ENCODE results near the gene TSPAN14. TPM values are rescaled to one million over a fixed set of nuclear protein-coding genes. Genes with fewer than 3 reads are reported as not detected.

TSPAN14 gene
- total and polyA plus RNA-seq, 2 of the 13 experiments (the other 11 are each of a cell fraction or from before 2014, with no cell fraction given), result 24.1 to 80.6 TPM

DNA sequence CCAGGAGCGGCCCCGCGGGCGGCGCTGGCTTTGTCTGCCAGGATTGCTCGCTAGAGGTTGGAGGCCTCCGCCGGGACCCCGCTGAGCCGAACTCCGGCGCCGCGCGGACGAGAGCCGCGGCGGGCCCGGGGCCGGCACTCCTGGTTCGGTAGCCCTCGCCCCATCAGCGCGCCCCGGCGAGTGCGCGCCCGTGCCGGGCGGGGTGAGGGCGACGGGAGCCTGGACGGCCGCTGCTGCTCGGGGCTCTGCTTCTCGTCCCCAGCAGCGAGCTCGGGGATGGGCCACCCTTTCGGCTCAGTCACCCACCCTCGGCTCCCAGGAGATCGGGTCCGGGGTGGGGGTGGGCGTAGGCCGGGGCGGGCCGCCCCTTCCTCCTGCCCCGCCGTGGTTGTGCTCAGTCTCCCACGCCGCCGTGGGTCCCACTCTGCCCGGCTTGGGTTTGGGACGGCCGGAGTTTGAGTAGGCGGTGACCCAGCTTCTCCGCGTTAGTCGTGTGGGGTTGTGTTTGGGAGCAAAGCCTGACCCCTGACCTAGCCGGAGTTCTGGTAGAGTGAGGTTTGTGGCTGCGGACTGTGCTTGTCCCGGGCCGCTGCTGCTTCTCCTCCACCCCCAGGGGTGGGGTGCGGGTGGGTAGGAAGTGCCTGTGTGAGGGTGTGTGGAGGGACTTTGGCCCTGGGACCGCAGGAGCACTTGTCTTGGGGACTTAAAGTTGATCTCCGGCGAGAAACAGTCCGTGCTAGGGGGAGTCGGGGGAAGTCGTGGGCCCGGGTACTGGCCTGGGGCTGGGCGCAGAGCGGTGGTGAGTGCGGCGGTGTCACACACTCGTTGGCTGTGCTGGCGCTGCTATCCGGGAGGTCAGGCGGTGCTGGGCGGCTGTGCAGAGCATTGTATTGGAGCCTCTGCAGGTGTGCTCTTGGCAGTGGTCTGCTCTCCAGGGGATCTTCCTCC, 677 bp downstream of the TSPAN14 start (continued):
- TF ChIP-seq ZNF580 (CRISPR knock-in tag; IDR thresholded peaks at IDR 0.05; ENCODE audit: borderline replicate concordance, low read depth) (no peak), RARA (CRISPR knock-in tag; IDR thresholded peaks at IDR 0.05) (no peak), ZNF687 (CRISPR knock-in tag; IDR thresholded peaks at IDR 0.05) (peak; percentile 63), SOX13 (IDR thresholded peaks at IDR 0.05) (no peak), SOX13 (CRISPR knock-in tag; conservative IDR thresholded peaks at IDR 0.05 in 1 of 2, IDR thresholded peaks at IDR 0.05 in 1 of 2) (no peak), MXD3 (CRISPR knock-in tag; IDR thresholded peaks at IDR 0.05) (no peak), POLR2A (IDR thresholded peaks at IDR 0.05; ENCODE audit: insufficient read depth in 1 of 2, low read depth in 2 of 2, low read length in 2 of 2) (0 out of 4 replicates have a peak, but pooled peaks of 1 of the 2 experiments have one; percentile 29), NR2F2 (IDR thresholded peaks at IDR 0.05; ENCODE audit: borderline replicate concordance, low read depth) (no peak), TFE3 (CRISPR knock-in tag; IDR thresholded peaks at IDR 0.05) (no peak), MIER3 (CRISPR knock-in tag; IDR thresholded peaks at IDR 0.05; ENCODE audit: borderline replicate concordance) (no peak), FOXC1 (CRISPR knock-in tag; IDR thresholded peaks at IDR 0.05; ENCODE audit: borderline replicate concordance) (0 out of 2 replicates have a peak, but pooled peaks have one; percentile 0), THAP11 (CRISPR knock-in tag; IDR thresholded peaks at IDR 0.05) (no peak), EZH2 (conservative IDR thresholded peaks at IDR 0.05; ENCODE audit: low read depth, low read length) (no peak), THAP9 (CRISPR knock-in tag; IDR thresholded peaks at IDR 0.05; ENCODE audit: borderline replicate concordance) (no peak)
- TF ChIP-seq, protein P1, sequence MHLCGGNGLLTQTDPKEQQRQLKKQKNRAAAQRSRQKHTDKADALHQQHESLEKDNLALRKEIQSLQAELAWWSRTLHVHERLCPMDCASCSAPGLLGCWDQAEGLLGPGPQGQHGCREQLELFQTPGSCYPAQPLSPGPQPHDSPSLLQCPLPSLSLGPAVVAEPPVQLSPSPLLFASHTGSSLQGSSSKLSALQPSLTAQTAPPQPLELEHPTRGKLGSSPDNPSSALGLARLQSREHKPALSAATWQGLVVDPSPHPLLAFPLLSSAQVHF (CRISPR knock-in tag; IDR thresholded peaks at IDR 0.05), result no peak
